WTC11 (cell line): ENCODE measurements around the gene TRIM47. TPM values are rescaled to one million over a fixed set of nuclear protein-coding genes. Genes with fewer than 3 reads are reported as not detected.
A peak's percentile ranks its signal among the peaks of the same experiment; 100 is the strongest.

Source experiments
- ATAC-seq: fragments of 200-7000 bp; cut with Tn5 transposase; 2 replicates; pipeline ENCODE4 v1.10.0; 2021; ENCODE audit warnings: mild to moderate bottlenecking, moderate library complexity
- CTCF ChIA-PET: fragments of 300-600 bp; sonication (Branson Sonifier 250); formaldehyde crosslinking; loops from one replicate; lab custom pipeline; 2021; ENCODE audit warnings: antibody characterized with exemption; lab: Charles Lee
- POLR2A ChIA-PET: fragments of 350-600 bp; sonication (Branson Sonifier 250); formaldehyde crosslinking; loops from one replicate; lab custom pipeline; 2021; ENCODE audit warnings: antibody characterized with exemption; lab: Charles Lee
- DNase-seq: peaks from one replicate; pipeline ENCODE4 v3.0.0; 2021; ENCODE audit warnings: low spot score
- H3K27ac Mint-ChIP-seq: 2 replicates; pipeline ENCODE4 v1.8.0; 2021; ENCODE audit warnings: mixed read lengths
- H3K27me3 Mint-ChIP-seq: 2 replicates; pipeline ENCODE4 v1.8.0; 2021; ENCODE audit warnings: low read depth, mild to moderate bottlenecking, moderate library complexity, mixed read lengths
- H3K36me3 Mint-ChIP-seq: 2 replicates; pipeline ENCODE4 v1.8.0; 2021; ENCODE audit warnings: mixed read lengths
- H3K4me1 Mint-ChIP-seq: 2 replicates; pipeline ENCODE4 v1.8.0; 2022; ENCODE audit warnings: mixed read lengths
- H3K4me3 Mint-ChIP-seq: 2 replicates; pipeline ENCODE4 v1.8.0; 2021; ENCODE audit warnings: mild to moderate bottlenecking, moderate library complexity, mixed read lengths
- H3K9me3 Mint-ChIP-seq: 2 replicates; pipeline ENCODE4 v1.8.0; 2021; ENCODE audit warnings: mixed read lengths
- ATF1 ChIP-seq: sonication (generic); formaldehyde crosslinking; IDR thresholded peaks from 2 replicates; pipeline ENCODE4 v1.8.1; 2023; ENCODE audit warnings: mild to moderate bottlenecking, moderate library complexity, missing genetic modification reagents
- ATF3 ChIP-seq: sonication (generic); formaldehyde crosslinking; conservative IDR thresholded peaks from 2 replicates; pipeline ENCODE4 v1.8.1; 2022; ENCODE audit warnings: mild to moderate bottlenecking, missing genetic modification reagents
- E2F5 ChIP-seq: sonication (generic); formaldehyde crosslinking; IDR thresholded peaks from 2 replicates; pipeline ENCODE4 v1.8.1; 2022; ENCODE audit warnings: mild to moderate bottlenecking, moderate library complexity, missing genetic modification reagents
- HMGA2 ChIP-seq: fragments of 250-450 bp; sonication (Bioruptor Pico); IDR thresholded peaks from 2 replicates; pipeline ENCODE4 v1.4.0; 2021; ENCODE audit warnings: mild to moderate bottlenecking, moderate library complexity
- HMGXB4 ChIP-seq: sonication (generic); formaldehyde crosslinking; IDR thresholded peaks from 2 replicates; pipeline ENCODE4 v1.8.1; 2023; ENCODE audit warnings: mild to moderate bottlenecking, moderate library complexity, missing genetic modification reagents
- IRF2 ChIP-seq: sonication (generic); formaldehyde crosslinking; IDR thresholded peaks from 2 replicates; pipeline ENCODE4 v1.8.0; 2022; ENCODE audit warnings: low read depth, missing genetic modification reagents, borderline replicate concordance
- MYBL2 ChIP-seq: sonication (generic); formaldehyde crosslinking; IDR thresholded peaks from 2 replicates; pipeline ENCODE4 v1.8.1; 2023; ENCODE audit warnings: mild to moderate bottlenecking, moderate library complexity, missing genetic modification reagents
- NR1H2 ChIP-seq: sonication (generic); formaldehyde crosslinking; IDR thresholded peaks from 2 replicates; pipeline ENCODE4 v1.9.0; 2021; ENCODE audit warnings: mild to moderate bottlenecking, moderate library complexity, missing genetic modification reagents
- PRRX2 ChIP-seq: fragments of 250-450 bp; sonication (Bioruptor Pico); IDR thresholded peaks from 2 replicates; pipeline ENCODE4 v1.8.0; 2021; ENCODE audit warnings: mild to moderate bottlenecking
- STAT6 ChIP-seq: sonication (generic); formaldehyde crosslinking; conservative IDR thresholded peaks from 2 replicates; pipeline ENCODE4 v1.8.1; 2023; ENCODE audit warnings: mild to moderate bottlenecking, low read depth, missing genetic modification reagents, moderate library complexity
- TCF7 ChIP-seq: sonication (generic); formaldehyde crosslinking; IDR thresholded peaks from 2 replicates; pipeline ENCODE4 v1.8.0; 2022; ENCODE audit warnings: mild to moderate bottlenecking, low read depth, missing genetic modification reagents, moderate library complexity
- TP53 ChIP-seq: sonication (generic); formaldehyde crosslinking; IDR thresholded peaks from 2 replicates; pipeline ENCODE4 v1.8.1; 2023; ENCODE audit warnings: mild to moderate bottlenecking, missing genetic modification reagents
- ZNF121 ChIP-seq: sonication (generic); formaldehyde crosslinking; IDR thresholded peaks from 2 replicates; pipeline ENCODE4 v1.8.0; 2023; ENCODE audit warnings: missing genetic modification reagents
- ZNF263 ChIP-seq: sonication (generic); formaldehyde crosslinking; IDR thresholded peaks from 2 replicates; pipeline ENCODE4 v1.8.1; 2022; ENCODE audit warnings: low read depth, mild to moderate bottlenecking, moderate library complexity, missing genetic modification reagents
- ZNF416 ChIP-seq: fragments of 250-450 bp; sonication (Bioruptor Pico); IDR thresholded peaks from 2 replicates; pipeline ENCODE4 v1.9.0; 2021; ENCODE audit warnings: mild to moderate bottlenecking, inconsistent platforms
- ZNF423 ChIP-seq: fragments of 250-450 bp; sonication (Bioruptor Pico); IDR thresholded peaks from 2 replicates; pipeline ENCODE4 v2.1.2; 2022; ENCODE audit warnings: mild to moderate bottlenecking, moderate library complexity
- total RNA-seq: library from RNA; stranded (reverse); gene quantifications from 3 replicates; pipeline ENCODE4 v1.2.3, GENCODE V29; 2021

TRIM47 gene
- total RNA-seq, 1 experiment from 2014 or later, result 10.0 TPM

- no peak for TF ChIP-seq ATF3 (CRISPR knock-in tag)
These were observed 15.1 kb upstream of the TRIM47 start (continued) for GRCh38 chr17:75893305-75894048.

GRCh38 chr17:75892556-75893224 lies 14.3 kb upstream of the TRIM47 start:
- ATAC-seq (no peak), DNase-seq (no peak)
- H3K27ac Mint-ChIP-seq, result no peak overlapping the region
- peaks cover 7% of the 10 kb centered on the region; the same call in 1 of the 2 replicates for H3K36me3 Mint-ChIP-seq
- H3K27me3 Mint-ChIP-seq, result no peaks in the 10 kb centered on the region
- TF ChIP-seq PRRX2 (CRISPR knock-in tag) (no peak), MYBL2 (0 out of 2 replicates have a peak, but pooled peaks have one; percentile 36)
- no peak overlapping the region for H3K4me3 Mint-ChIP-seq
- CTCF ChIA-PET, result interaction anchor here (0.9 to 7.5 kb wide), 6 partner anchors 12 to 122 kb away, joined by 3 to 71 read pairs (median 16); partner anchors contain the start of genes MRPL38 and TRIM47
- H3K9me3 Mint-ChIP-seq, result no peaks in the 10 kb centered on the region
- H3K4me1 Mint-ChIP-seq, result peaks cover 24% of the 10 kb centered on the region
- POLR2A ChIA-PET, result interaction anchor here (1.2 kb wide), 1 partner anchor 37 kb away, joined by 3 read pairs; the partner anchor contains the start of gene WBP2

GRCh38 chr17:75891605-75892555 lies 13.5 kb upstream of the TRIM47 start:
- CTCF ChIA-PET, result interaction anchor here (1.0 to 7.5 kb wide), 3 partner anchors 14 to 31 kb away, joined by 3 to 71 read pairs (median 36); partner anchors contain the start of gene TRIM47
- H3K27ac Mint-ChIP-seq, result no peak overlapping the region
- no peaks in the 10 kb centered on the region for H3K9me3 Mint-ChIP-seq
- TF ChIP-seq TCF7 (CRISPR knock-in tag), result no peak
- 0 out of 2 replicates have a peak, but pooled peaks have one; percentile 25 for TF ChIP-seq ZNF121 (CRISPR knock-in tag)
- H3K4me1 Mint-ChIP-seq, result peaks cover 19% of the 10 kb centered on the region
- ATAC-seq (no peak), DNase-seq (no peak)
- H3K36me3 Mint-ChIP-seq, result peaks cover 7% of the 10 kb centered on the region; the same call in 1 of the 2 replicates
- H3K4me3 Mint-ChIP-seq, result no peak overlapping the region
- no peaks in the 10 kb centered on the region for H3K27me3 Mint-ChIP-seq
- POLR2A ChIA-PET, result interaction anchor here (0.6 to 1.2 kb wide), 2 partner anchors 36 to 687 kb away, joined by 3 to 4 read pairs; partner anchors contain the start of gene WBP2

- no peaks in the 10 kb centered on the region for H3K27me3 Mint-ChIP-seq
- ChIA-PET CTCF (interaction anchor here (1.0 kb wide), 1 partner anchor 15 kb away, joined by 3 read pairs; no protein-coding TSS in a partner anchor), POLR2A (no interaction called here)
- peaks cover 19% of the 10 kb centered on the region for H3K4me1 Mint-ChIP-seq
- no peaks in the 10 kb centered on the region for H3K9me3 Mint-ChIP-seq
- ATAC-seq (no peak), DNase-seq (no peak)
- no peak overlapping the region for H3K4me3 Mint-ChIP-seq
- H3K27ac Mint-ChIP-seq, result no peak overlapping the region
- H3K36me3 Mint-ChIP-seq, result peaks cover 7% of the 10 kb centered on the region; the same call in 1 of the 2 replicates
- TF ChIP-seq IRF2 (CRISPR knock-in tag) (no peak), ZNF263 (no peak), TP53 (no peak), ZNF416 (CRISPR knock-in tag) (no peak), MYBL2 (no peak), ATF3 (CRISPR knock-in tag) (no peak), ZNF423 (CRISPR knock-in tag) (no peak), E2F5 (CRISPR knock-in tag) (no peak), ATF1 (CRISPR knock-in tag) (no peak), NR1H2 (CRISPR knock-in tag) (no peak), STAT6 (CRISPR knock-in tag) (no peak), HMGA2 (CRISPR knock-in tag) (no peak), HMGXB4 (CRISPR knock-in tag) (no peak)
These were observed 12.7 kb upstream of the TRIM47 start for GRCh38 chr17:75891022-75891604.
